Cardiac muscle cell (in vitro differentiated cells and primary cell): ENCODE measurements around the gene IL1RL2. TPM values are rescaled to one million over a fixed set of nuclear protein-coding genes. Genes with fewer than 3 reads are reported as not detected.

Experiments
- DNase-seq, 2 donors: peaks; one replicate each; pipeline versions ENCODE4 v3.0.0 to v3.0.0-alpha.2; 2010 to 2017; ENCODE audit warnings: low read depth in 1 of 2, low spot score in 1 of 2
- H3K27ac ChIP-seq: fragments of 200-600 bp; sonication (generic); 2 replicates; pipeline ENCODE4 v1.5.1; 2016
- H3K27me3 ChIP-seq: fragments of 200-600 bp; sonication (generic); 2 replicates; pipeline ENCODE4 v1.6.0; 2016; ENCODE audit warnings: control low read depth
- H3K36me3 ChIP-seq: fragments of 200-600 bp; sonication (generic); 2 replicates; pipeline ENCODE4 v1.5.1; 2016; ENCODE audit warnings: control low read depth
- H3K4me1 ChIP-seq: fragments of 200-600 bp; sonication (generic); 2 replicates; pipeline ENCODE4 v1.8.1; 2017; ENCODE audit warnings: low read depth, mild to moderate bottlenecking, mixed run types
- H3K4me3 ChIP-seq: fragments of 200-600 bp; sonication (generic); 2 replicates; pipeline ENCODE4 v1.5.1; 2016; ENCODE audit warnings: mild to moderate bottlenecking
- H3K9me3 ChIP-seq: fragments of 200-600 bp; sonication (generic); 2 replicates; pipeline ENCODE4 v1.5.1; 2017; ENCODE audit warnings: low read depth, mild to moderate bottlenecking, control low read depth
- CTCF ChIP-seq: IDR thresholded peaks from 2 replicates; pipeline ENCODE4 v1.5.1; 2012; ENCODE audit warnings: low read depth, mild to moderate bottlenecking, low read length
- polyA plus RNA-seq: library from polyadenylated mRNA; unstranded; fragments of >200 nt; fragmentation: Nextera tagmentation; extraction: Ambion mirVana; gene quantifications from 2 replicates; pipeline ENCODE4 v1.2.1, GENCODE V29; 2016
- total RNA-seq: library from RNA; depleted of rRNA; stranded (reverse); fragments of >200 nt; gene quantifications from 2 replicates; pipeline ENCODE4 v1.2.3, GENCODE V29; 2016

The IL1RL2 gene
- total and polyA plus RNA-seq, 2 experiments from 2014 or later = not detected

GRCh38 chr2:102266204-102266603, 79.4 kb downstream of the IL1RL2 start:
- DNase-seq = peak in 1 of 2 donors; percentile 54
- no peaks in the 10 kb centered on the region for H3K4me1 ChIP-seq
- H3K4me3 ChIP-seq = no peak overlapping the region
- no peak overlapping the region for H3K27ac ChIP-seq
- H3K36me3 ChIP-seq = no peaks in the 10 kb centered on the region
- TF ChIP-seq CTCF = no peak
- H3K27me3 ChIP-seq = peaks cover 3% of the 10 kb centered on the region
- H3K9me3 ChIP-seq = no peaks in the 10 kb centered on the region

- no peak for DNase-seq
These were observed 81.0 kb downstream of the IL1RL2 start for GRCh38 chr2:102267774-102268173.

GRCh38 chr2:102268510-102269199, 81.8 kb downstream of the IL1RL2 start:
- no peak for TF ChIP-seq CTCF
- no peaks in the 10 kb centered on the region for H3K4me1 ChIP-seq
- no peak overlapping the region for H3K27ac ChIP-seq
- H3K4me3 ChIP-seq = no peak overlapping the region
- peaks cover 3% of the 10 kb centered on the region for H3K27me3 ChIP-seq
- no peaks in the 10 kb centered on the region for H3K36me3 ChIP-seq
- DNase-seq = peak in 1 of 2 donors; percentile 94
- H3K9me3 ChIP-seq = no peaks in the 10 kb centered on the region

More at GRCh38 chr2:102267774-102268173, 81.0 kb downstream of the IL1RL2 start:
- Histone ChIP-seq H3K36me3 (no peaks in the 10 kb centered on the region), H3K27me3 (peaks cover 3% of the 10 kb centered on the region), H3K4me1 (no peaks in the 10 kb centered on the region), H3K9me3 (no peaks in the 10 kb centered on the region), H3K4me3 (no peak overlapping the region), H3K27ac (no peak overlapping the region)
- TF ChIP-seq CTCF = no peak

GRCh38 chr2:102269200-102269524, 82.3 kb downstream of the IL1RL2 start:
- H3K27me3 ChIP-seq = peaks cover 3% of the 10 kb centered on the region
- H3K9me3 ChIP-seq = no peaks in the 10 kb centered on the region
- H3K4me3 ChIP-seq = no peak overlapping the region
- no peaks in the 10 kb centered on the region for H3K36me3 ChIP-seq
- no peaks in the 10 kb centered on the region for H3K4me1 ChIP-seq
- DNase-seq = no peak
- H3K27ac ChIP-seq = no peak overlapping the region
- no peak for TF ChIP-seq CTCF

- H3K4me3 ChIP-seq = no peak overlapping the region
- peaks cover 3% of the 10 kb centered on the region for H3K27me3 ChIP-seq
- TF ChIP-seq CTCF = no peak
- no peak overlapping the region for H3K27ac ChIP-seq
- no peaks in the 10 kb centered on the region for H3K9me3 ChIP-seq
- no peaks in the 10 kb centered on the region for H3K36me3 ChIP-seq
- no peaks in the 10 kb centered on the region for H3K4me1 ChIP-seq
- DNase-seq = no peak
These were observed 85.0 kb downstream of the IL1RL2 start for GRCh38 chr2:102271844-102272243.
